ENCODE data around the gene SMPDL3A.

DNA sequence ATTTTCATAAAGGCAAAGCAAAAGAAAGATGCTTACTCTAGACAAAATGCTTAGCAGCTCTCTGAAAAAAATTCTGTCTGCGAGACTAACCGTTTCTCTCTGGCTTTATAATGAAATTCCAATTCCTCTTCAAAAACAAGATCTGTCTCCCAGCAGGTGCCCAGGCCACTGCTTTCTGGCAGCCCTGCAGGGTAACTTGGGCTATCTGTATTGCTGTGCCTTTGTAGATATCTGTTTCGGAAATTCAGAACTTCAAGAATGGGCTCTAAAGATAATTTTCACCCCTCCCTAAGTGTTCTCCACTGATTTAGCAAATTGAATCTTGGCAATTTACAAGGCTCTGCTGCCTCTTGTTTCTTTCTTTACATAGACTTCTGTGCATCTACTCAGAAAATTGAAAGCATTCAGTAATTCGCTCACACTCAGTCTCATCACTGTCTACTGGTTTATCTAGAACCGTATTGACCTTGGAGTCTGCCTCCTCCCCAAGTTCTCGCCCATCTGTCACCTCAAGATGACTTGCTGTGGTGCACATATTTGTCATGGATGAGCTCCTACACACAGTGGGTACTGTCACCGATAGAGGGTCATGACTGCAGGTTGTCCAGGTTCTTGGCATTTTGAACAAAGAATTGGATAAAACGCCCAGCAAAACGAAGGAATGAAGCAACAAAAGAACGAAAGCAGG, 35.9 kb upstream of the SMPDL3A start:
- TF ChIP-seq POLR2AphosphoS5 (IDR thresholded peaks at IDR 0.05; ENCODE audit: insufficient read depth in 1 of 2, low read depth in 1 of 2) = no peak
- TF ChIP-seq, protein P1, sequence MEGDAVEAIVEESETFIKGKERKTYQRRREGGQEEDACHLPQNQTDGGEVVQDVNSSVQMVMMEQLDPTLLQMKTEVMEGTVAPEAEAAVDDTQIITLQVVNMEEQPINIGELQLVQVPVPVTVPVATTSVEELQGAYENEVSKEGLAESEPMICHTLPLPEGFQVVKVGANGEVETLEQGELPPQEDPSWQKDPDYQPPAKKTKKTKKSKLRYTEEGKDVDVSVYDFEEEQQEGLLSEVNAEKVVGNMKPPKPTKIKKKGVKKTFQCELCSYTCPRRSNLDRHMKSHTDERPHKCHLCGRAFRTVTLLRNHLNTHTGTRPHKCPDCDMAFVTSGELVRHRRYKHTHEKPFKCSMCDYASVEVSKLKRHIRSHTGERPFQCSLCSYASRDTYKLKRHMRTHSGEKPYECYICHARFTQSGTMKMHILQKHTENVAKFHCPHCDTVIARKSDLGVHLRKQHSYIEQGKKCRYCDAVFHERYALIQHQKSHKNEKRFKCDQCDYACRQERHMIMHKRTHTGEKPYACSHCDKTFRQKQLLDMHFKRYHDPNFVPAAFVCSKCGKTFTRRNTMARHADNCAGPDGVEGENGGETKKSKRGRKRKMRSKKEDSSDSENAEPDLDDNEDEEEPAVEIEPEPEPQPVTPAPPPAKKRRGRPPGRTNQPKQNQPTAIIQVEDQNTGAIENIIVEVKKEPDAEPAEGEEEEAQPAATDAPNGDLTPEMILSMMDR (IDR thresholded peaks at IDR 0.05) = no peak
